ENCODE measurements around the gene SEC16A. TPM values are rescaled to one million over a fixed set of nuclear protein-coding genes. Genes with fewer than 3 reads are reported as not detected.
A peak's percentile ranks its signal among the peaks of the same experiment; 100 is the strongest.

The SEC16A gene
- total RNA-seq, 1 experiment from 2014 or later, result 56.4 TPM

DNA sequence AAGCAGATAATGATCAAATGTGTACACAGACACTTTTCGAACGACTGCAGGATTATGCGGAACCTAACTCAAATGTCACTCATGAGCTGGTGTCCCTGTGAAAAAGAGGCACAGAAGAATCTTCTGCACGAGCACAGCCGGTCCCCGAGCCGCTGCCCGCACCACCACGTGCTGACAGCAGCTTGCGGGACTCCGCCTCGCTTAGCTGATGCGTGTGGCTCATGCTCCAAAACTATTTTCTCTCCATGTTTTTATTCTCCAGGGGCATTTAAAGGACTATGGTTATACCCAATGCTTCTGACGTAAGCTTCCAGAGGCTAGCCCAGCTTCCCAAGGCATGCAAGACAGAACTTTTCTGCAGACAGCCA is 9.5 kb downstream of the SEC16A start:
- Histone ChIP-seq H3K9ac (ENCODE audit: extremely low read depth, insufficient read length, low read length) (no peak overlapping the region), H2BK20ac (ENCODE audit: low read depth, low read length, poor library complexity, severe bottlenecking) (no peak overlapping the region), H2BK5ac (ENCODE audit: insufficient read length, low read length) (no peak overlapping the region), H3K4ac (ENCODE audit: low read depth, low read length) (no peak overlapping the region), H2BK120ac (ENCODE audit: low read depth, low read length, poor library complexity, severe bottlenecking) (no peak overlapping the region), H3T11ph (ENCODE audit: low read length) (no peak overlapping the region), H3K27ac (ENCODE audit: insufficient read length, low read depth, low read length) (no peak overlapping the region), H2BK15ac (ENCODE audit: low read depth, low read length) (no peak overlapping the region), H4K91ac (ENCODE audit: insufficient read length, low read depth, low read length) (no peak overlapping the region), H2AFZ (ENCODE audit: low read length) (no peak overlapping the region), H3K79me1 (ENCODE audit: insufficient read depth, low read depth, low read length, poor library complexity, severe bottlenecking) (peaks cover 29% of the 10 kb centered on the region), H3K23me2 (ENCODE audit: insufficient read length, low read depth, low read length, poor library complexity, severe bottlenecking) (no peaks in the 10 kb centered on the region), H3K4me1 (ENCODE audit: insufficient read depth, low read length) (no peaks in the 10 kb centered on the region), H3K79me2 (ENCODE audit: insufficient read depth, low read length) (peaks cover 27% of the 10 kb centered on the region; the same call in 1 of the 2 replicates), H3K23ac (ENCODE audit: insufficient read length, low read depth, low read length) (no peak overlapping the region), H3K4me2 (ENCODE audit: insufficient read depth, insufficient read length, low read length) (no peak overlapping the region), H3K9me3 (ENCODE audit: control insufficient read depth, low read depth, low read length) (no peaks in the 10 kb centered on the region), H3K14ac (ENCODE audit: insufficient read depth, low read length) (no peak overlapping the region), H2BK12ac (ENCODE audit: insufficient read length, low read depth, low read length) (no peak overlapping the region), H3K18ac (ENCODE audit: insufficient read length, low read depth, low read length) (no peak overlapping the region), H4K5ac (ENCODE audit: insufficient read length, low read depth, low read length) (no peak overlapping the region), H2AK5ac (ENCODE audit: insufficient read length, low read length) (no peak overlapping the region), H4K8ac (replicated peaks; ENCODE audit: insufficient read length, low read depth, low read length) (no peak overlapping the region), H4K20me1 (ENCODE audit: control insufficient read depth, insufficient read depth, insufficient read length) (no peaks in the 10 kb centered on the region), H3K27me3 (ENCODE audit: insufficient read depth, low read length) (no peaks in the 10 kb centered on the region), H3K56ac (ENCODE audit: insufficient read length, low read depth, low read length) (no peak overlapping the region)
- Mint-ChIP-seq H3K4me1 (no peaks in the 10 kb centered on the region), H3K4me3 (no peak overlapping the region; a peak in 1 of 5 replicates), H3K27ac (0 out of 7 replicates have a peak overlapping the region, but pooled peaks of 1 of the 3 experiments have one; percentile 48), H3K36me3 (ENCODE audit: insufficient read depth in 1 of 3, low read depth in 3 of 3) (peaks cover 37 to 87% (median 80%) of the 10 kb centered on the region in 3 experiments; a peak in 6 of 7 replicates), H3K27me3 (ENCODE audit: low read depth) (no peaks in the 10 kb centered on the region), H3K9me3 (no peaks in the 10 kb centered on the region)
- no peak for DNase-seq
- WGBS (ENCODE audit: extremely low coverage, insufficient read length, low lambda C conversion rate), result no CpG with 5 or more reads among the region's 14 CpGs
- TF ChIP-seq, protein P1, sequence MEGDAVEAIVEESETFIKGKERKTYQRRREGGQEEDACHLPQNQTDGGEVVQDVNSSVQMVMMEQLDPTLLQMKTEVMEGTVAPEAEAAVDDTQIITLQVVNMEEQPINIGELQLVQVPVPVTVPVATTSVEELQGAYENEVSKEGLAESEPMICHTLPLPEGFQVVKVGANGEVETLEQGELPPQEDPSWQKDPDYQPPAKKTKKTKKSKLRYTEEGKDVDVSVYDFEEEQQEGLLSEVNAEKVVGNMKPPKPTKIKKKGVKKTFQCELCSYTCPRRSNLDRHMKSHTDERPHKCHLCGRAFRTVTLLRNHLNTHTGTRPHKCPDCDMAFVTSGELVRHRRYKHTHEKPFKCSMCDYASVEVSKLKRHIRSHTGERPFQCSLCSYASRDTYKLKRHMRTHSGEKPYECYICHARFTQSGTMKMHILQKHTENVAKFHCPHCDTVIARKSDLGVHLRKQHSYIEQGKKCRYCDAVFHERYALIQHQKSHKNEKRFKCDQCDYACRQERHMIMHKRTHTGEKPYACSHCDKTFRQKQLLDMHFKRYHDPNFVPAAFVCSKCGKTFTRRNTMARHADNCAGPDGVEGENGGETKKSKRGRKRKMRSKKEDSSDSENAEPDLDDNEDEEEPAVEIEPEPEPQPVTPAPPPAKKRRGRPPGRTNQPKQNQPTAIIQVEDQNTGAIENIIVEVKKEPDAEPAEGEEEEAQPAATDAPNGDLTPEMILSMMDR (conservative IDR thresholded peaks at IDR 0.05), result no peak
